KOPT-K1 (cell line): ENCODE measurements around the gene ETV5.
"Not testable (repeated sequence)": the region's sequence is repeated elsewhere in the genome, so short reads cannot be mapped to it uniquely, and the experiment has no call there.

Source experiments
- H3K27ac ChIP-seq: fragments of 200-600 bp; sonication (generic); 2 replicates; pipeline ENCODE4 v1.5.1; 2016; ENCODE audit warnings: antibody characterized with exemption, mild to moderate bottlenecking, low read depth, low read length; ENCODE audit not compliant: poor library complexity, severe bottlenecking
- H3K36me3 ChIP-seq: fragments of 200-600 bp; sonication (generic); 2 replicates; pipeline ENCODE4 v1.5.1; 2017; ENCODE audit warnings: antibody characterized with exemption, mild to moderate bottlenecking, low read length, moderate library complexity; ENCODE audit not compliant: insufficient read depth
- H3K9me3 ChIP-seq: fragments of 200-600 bp; sonication (generic); 2 replicates; pipeline ENCODE4 v1.5.1; 2017; ENCODE audit warnings: antibody characterized with exemption, low read length, mild to moderate bottlenecking; ENCODE audit not compliant: insufficient read depth, poor library complexity, severe bottlenecking

Gene ETV5

DNA sequence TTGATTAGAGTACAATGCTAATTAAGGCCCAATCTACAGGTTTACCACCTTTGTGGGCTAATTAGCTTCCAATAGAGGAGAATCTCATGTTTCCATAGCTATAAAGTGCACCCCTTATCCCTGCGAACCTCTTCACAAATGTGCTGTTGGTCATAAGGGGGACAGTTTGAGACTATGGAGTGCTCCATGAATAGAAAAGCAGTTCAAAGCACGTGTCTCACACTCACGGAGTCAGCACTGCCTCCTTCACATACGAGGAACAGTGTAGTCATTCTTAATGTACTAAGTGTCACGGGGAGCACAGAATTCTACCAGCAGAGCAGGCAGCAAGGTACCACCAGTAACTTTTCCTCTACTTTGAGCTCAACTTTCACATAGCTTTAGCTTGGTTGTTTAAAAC is 62.1 kb downstream of the ETV5 start:
- Histone ChIP-seq H3K27ac (no peak overlapping the region), H3K36me3 (no peaks in the 10 kb centered on the region), H3K9me3 (no peaks in the 10 kb centered on the region)

GRCh38 chr3:186044968-186045367 is 63.9 kb downstream of the ETV5 start:
- Histone ChIP-seq H3K36me3 (no peaks in the 10 kb centered on the region), H3K9me3 (no peaks in the 10 kb centered on the region), H3K27ac (no peak overlapping the region)

DNA sequence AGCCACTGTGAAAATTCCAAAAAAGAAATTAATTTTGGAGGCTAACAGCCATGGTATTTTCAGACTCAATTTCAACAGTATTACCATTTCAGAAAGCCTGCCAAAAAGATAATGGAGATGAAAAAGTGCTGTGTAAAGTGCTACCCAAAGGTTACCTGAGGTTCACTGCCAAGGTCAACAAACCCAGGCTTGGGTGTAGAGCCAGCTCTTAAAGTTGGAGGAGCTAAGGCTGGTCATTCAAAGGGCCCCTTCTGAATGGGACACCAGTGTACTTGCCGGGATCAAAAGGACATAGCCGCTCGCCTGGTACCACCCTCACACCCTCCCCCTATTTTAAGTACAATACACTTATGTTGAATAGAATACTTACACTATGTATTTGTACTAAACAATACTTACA is 64.5 kb downstream of the ETV5 start:
- Histone ChIP-seq H3K36me3 (no peaks in the 10 kb centered on the region), H3K27ac (no peak overlapping the region), H3K9me3 (no peaks in the 10 kb centered on the region)

DNA sequence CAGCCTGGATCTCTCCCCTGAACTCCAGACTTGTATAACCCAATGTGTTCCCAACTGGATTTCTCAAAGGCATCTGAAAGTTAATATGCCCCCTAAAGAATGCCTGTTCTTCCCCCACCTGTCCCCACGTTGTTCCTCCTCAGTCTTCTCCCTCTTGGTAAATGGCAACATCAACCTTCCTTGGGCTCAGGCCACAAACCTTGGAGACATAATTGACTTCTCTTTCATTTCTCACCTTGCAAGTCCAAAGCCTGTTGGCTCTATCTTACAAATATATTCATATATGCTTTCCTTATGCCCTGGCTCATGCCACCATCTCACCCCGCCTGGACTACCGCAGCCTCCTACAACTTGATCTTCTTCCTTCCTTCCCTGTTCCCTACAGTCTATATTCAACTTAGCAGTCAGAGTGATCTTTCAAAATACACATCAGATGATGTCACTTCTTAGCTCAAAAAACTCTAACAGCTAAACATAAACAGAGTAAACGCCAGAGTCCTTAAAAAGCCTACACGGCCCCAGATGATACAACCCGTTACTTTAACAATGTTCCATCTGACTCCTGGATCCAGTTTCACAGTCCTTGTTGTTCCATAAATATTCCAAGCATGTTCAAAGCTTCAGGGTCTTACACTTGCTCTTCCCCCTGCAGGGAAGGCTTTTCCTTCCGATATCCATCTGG is 66.2 kb downstream of the ETV5 start:
- Histone ChIP-seq H3K9me3 (peaks cover 7% of the 10 kb centered on the region), H3K36me3 (no peaks in the 10 kb centered on the region), H3K27ac (no peak overlapping the region)

GRCh38 chr3:186042036-186042435 is 66.9 kb downstream of the ETV5 start:
- Histone ChIP-seq H3K27ac (no peak overlapping the region), H3K36me3 (no peaks in the 10 kb centered on the region), H3K9me3 (peaks cover 7% of the 10 kb centered on the region)

DNA sequence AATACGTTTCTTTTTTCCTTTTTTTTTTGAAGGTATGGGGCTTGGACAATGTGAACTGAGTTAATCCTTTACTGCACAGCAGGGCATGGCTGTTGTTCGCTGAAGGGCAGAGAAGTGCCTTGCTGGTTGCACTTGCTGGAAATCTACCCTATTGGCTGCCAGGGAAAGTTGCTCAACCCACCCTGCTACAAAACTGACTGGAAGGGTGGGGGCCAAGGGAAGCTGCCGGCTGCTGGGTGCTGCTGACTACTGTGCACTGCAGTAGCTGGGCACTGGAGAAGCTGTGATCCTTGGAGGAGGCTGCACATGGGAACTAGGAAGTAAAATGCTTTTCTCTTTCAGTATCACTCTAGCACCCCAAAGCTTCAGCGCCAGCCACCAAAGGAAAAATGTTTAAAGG is 70.5 kb downstream of the ETV5 start:
- Histone ChIP-seq H3K36me3 (no peaks in the 10 kb centered on the region), H3K9me3 (peaks cover 7% of the 10 kb centered on the region), H3K27ac (no peak overlapping the region)

- Histone ChIP-seq H3K36me3 (no peaks in the 10 kb centered on the region), H3K9me3 (peaks cover 7% of the 10 kb centered on the region), H3K27ac (no peak overlapping the region)
Observed at GRCh38 chr3:186035277-186035676, 73.6 kb downstream of the ETV5 start.

DNA sequence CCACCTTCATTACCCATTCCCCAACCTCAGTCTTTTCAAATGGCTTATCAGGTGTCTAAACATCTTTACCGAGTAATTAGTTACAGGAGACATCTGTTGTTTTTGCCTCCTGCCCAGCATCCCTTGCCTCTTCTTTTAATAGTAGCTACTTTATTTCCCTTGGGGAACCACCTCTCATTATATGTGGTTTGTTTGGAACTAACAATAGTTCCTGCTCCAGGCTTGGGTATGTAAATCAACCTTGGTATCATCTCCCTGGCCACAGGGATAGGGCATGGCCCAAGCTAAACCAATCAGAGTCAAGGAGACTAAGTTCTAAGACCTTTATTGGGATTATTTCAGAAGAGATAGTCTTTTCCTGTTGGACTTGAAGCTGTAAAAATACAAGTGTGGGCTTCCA is 76.6 kb downstream of the ETV5 start:
- H3K9me3 ChIP-seq: no peaks in the 10 kb centered on the region
- no peaks in the 10 kb centered on the region for H3K36me3 ChIP-seq
- no peak overlapping the region for H3K27ac ChIP-seq

- not testable (repeated sequence) for H3K27ac ChIP-seq, H3K36me3 ChIP-seq, H3K9me3 ChIP-seq
Observed at GRCh38 chr3:186025993-186026392, 82.9 kb downstream of the ETV5 start.

GRCh38 chr3:186025161-186025560 is 83.7 kb downstream of the ETV5 start:
- H3K9me3 ChIP-seq: no peaks in the 10 kb centered on the region
- no peaks in the 10 kb centered on the region for H3K36me3 ChIP-seq
- H3K27ac ChIP-seq: no peak overlapping the region

DNA sequence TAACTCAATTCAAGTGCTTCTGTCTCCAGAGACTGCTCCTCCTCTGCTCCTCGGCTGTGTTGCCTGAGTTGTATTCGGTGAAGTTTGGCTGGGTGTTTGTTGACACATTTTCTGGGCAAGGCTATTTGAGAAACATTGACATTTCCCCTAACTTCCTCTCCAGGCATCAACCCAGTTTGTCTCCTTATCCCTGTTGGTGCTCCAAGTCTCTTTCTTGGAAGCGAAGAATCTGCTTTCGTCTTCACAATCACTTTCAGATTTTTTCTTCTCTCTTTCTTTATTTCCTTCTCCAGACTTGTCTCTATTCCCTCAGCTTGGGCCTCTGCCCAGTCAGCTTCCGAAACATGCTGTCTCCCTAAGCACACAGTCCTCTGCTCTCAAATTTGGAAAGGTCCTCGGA is 84.7 kb downstream of the ETV5 start:
- Histone ChIP-seq H3K36me3 (no peaks in the 10 kb centered on the region), H3K9me3 (no peaks in the 10 kb centered on the region), H3K27ac (no peak overlapping the region)

GRCh38 chr3:186022931-186023330 is 86.0 kb downstream of the ETV5 start:
- no peak overlapping the region for H3K27ac ChIP-seq
- no peaks in the 10 kb centered on the region for H3K9me3 ChIP-seq
- H3K36me3 ChIP-seq: no peaks in the 10 kb centered on the region

DNA sequence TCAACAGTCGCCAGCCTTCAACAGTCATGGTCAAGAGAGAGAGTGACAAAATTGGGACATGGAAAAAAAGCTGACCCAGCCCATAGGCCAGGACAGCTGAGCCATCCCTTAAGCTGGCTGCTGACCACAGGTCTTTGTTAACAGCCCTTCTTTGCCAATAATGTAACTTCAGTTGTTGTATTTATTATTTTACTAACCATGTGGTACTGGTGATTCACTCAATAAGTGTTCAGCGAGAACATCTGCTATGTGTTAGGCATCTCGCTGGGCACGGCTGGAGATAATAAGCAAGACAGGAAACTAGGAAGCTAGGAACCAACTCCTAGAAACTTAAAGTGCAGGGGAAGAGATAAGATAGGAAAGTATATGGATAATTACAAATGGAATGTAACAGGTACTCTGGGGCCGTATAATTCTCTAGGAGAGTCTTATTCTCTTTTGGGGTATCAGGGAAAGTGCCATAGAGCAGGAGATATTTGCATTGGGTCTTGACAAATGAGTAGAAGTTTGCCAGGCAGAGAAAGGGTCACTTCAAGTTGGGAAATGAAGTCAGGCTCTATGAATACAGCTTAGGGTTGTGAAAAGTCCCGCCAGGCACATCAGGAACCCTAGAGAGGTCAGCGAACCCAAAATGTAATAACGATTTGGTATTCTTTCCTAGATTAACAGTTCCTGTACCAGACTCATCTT is 87.1 kb downstream of the ETV5 start:
- no peak overlapping the region for H3K27ac ChIP-seq
- H3K9me3 ChIP-seq: peaks cover 2% of the 10 kb centered on the region
- no peaks in the 10 kb centered on the region for H3K36me3 ChIP-seq

DNA sequence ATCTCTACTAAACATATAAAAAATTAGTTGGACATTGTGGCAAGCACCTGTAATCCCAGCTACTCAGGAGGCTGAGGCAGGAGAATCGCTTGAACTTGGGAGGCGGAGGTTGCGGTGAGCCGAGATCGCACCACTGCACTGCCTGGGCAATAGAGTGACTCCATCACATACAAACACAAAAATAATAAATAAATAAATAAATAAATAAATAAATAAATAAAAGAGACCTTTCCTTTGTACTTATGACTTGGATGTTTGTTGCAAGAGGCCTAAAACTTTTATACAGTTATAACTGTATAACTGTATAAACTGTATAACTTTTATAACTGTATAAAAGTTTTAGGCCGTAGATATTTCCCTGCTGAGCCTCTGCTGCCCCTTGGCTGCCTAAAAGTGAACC is 87.6 kb downstream of the ETV5 start:
- H3K27ac ChIP-seq, H3K9me3 ChIP-seq, H3K36me3 ChIP-seq: not testable (repeated sequence)

DNA sequence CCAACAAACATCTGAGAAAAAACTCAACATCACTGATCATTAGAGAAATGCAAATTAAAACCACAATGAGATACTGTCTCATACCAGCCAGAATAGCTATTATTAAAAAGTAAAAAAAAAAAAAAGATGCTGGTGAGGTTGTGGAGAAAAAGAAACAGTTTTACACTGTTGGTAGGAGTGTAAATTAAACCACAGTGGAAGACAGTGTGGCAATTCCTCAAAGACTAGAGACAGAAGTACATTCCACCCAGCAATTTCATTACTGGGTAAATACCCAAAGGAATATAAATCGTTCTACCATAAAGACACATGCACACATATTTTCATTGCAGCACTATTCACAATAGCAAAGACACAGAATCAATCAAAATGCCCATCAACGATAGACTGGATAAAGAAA is 89.6 kb downstream of the ETV5 start:
- H3K27ac ChIP-seq, H3K36me3 ChIP-seq: not testable (repeated sequence)

GRCh38 chr3:186014866-186015265 is 94.0 kb downstream of the ETV5 start:
- Histone ChIP-seq H3K9me3 (peaks cover 10% of the 10 kb centered on the region), H3K36me3 (no peaks in the 10 kb centered on the region), H3K27ac (no peak overlapping the region)

More for the DNA sequence above, 89.6 kb downstream of the ETV5 start:
- not testable (repeated sequence) for H3K9me3 ChIP-seq
